Sigmoid colon (tissue), 4 donors: ENCODE data around the gene PRX.

Experiments
- EP300 ChIP-seq, 4 donors: sonication (generic); formaldehyde crosslinking; IDR thresholded peaks; one replicate each; pipeline ENCODE4 v1.6.1; 2017; ENCODE audit warnings: antibody characterized with exemption in 4 of 4
- TF ChIP-seq, protein P1 (sequence below), 4 experiments: fragments of 450-650 bp in 3 of 4; fragments of 200-600 bp in 1 of 4; IDR thresholded peaks; one replicate each; pipeline ENCODE4 v1.5.1; 2016 to 2019; ENCODE audit warnings: antibody characterized with exemption in 4 of 4, mild to moderate bottlenecking in 3 of 4, moderate library complexity in 2 of 4

- TF ChIP-seq EP300 (IDR thresholded peaks at IDR 0.05), result peak in 1 of 4 donors; percentile 59
- TF ChIP-seq, protein P1, sequence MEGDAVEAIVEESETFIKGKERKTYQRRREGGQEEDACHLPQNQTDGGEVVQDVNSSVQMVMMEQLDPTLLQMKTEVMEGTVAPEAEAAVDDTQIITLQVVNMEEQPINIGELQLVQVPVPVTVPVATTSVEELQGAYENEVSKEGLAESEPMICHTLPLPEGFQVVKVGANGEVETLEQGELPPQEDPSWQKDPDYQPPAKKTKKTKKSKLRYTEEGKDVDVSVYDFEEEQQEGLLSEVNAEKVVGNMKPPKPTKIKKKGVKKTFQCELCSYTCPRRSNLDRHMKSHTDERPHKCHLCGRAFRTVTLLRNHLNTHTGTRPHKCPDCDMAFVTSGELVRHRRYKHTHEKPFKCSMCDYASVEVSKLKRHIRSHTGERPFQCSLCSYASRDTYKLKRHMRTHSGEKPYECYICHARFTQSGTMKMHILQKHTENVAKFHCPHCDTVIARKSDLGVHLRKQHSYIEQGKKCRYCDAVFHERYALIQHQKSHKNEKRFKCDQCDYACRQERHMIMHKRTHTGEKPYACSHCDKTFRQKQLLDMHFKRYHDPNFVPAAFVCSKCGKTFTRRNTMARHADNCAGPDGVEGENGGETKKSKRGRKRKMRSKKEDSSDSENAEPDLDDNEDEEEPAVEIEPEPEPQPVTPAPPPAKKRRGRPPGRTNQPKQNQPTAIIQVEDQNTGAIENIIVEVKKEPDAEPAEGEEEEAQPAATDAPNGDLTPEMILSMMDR (IDR thresholded peaks at IDR 0.05), result no peak
Measured at GRCh38 chr19:40421993-40422747, 9.0 kb upstream of the PRX start.
